GM23248 (cell line): ENCODE data around the gene KNOP1.

Experiments used
- EZH2 ChIP-seq: fragments of 200-600 bp; sonication (generic); IDR thresholded peaks from 2 replicates; pipeline ENCODE4 v1.6.1; 2018; ENCODE audit warnings: antibody characterized with exemption, mild to moderate bottlenecking; ENCODE audit not compliant: insufficient read depth, poor library complexity, severe bottlenecking
- EZH2phosphoT487 ChIP-seq: fragments of 200-600 bp; sonication (generic); IDR thresholded peaks from 2 replicates; pipeline ENCODE4 v1.6.1; 2018; ENCODE audit warnings: antibody characterized with exemption, moderate library complexity, mild to moderate bottlenecking, low read depth; ENCODE audit not compliant: insufficient read depth

DNA sequence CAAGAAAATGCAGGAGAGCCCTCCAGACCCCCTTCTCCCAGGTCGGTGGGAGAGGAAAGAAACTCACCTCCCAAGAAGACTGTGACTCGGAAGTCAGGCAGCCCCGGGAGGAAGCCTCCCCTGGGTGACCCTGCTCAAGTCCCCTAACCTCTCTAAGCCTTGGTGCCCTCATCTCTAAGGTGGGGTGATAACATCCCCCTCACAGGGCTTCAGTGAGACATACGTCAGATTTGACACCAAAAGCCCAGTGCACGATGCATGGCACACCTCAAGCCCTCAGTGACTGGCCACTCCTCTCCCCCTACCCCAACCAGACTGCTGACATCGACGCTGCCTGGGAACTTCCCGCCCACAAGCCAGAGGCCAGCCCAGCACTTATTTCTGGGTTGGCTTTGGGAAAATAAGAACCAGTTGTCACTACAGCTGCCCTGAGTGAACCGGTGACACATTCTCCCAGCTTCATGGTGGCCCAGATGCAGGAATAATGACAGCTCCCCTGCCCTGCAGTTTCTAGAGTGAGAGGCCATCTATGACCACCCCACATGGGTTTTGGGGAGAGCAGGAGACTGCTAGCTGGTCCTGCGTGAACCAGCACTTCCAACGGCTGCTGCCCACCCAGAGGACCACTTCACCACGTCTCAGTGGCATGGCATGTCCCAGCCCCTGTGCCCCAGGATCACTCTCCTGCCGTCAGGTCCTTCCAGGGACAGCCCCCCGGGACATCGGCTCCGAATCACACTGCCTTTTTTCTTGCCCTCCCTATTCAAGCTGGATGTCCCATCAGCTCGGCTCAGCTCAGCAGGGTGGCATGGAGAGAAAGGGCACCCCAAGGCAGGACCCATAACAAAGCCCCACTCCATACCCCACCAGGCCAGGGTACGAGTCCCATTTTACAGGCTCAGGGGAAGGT is 9.5 kb downstream of the KNOP1 start:
- TF ChIP-seq EZH2phosphoT487 (no peak), EZH2 (no peak)
